SU-DHL-6 (cell line): ENCODE results near the gene CLTCL1.

Experiments used
- EZH2phosphoT487 ChIP-seq: fragments of 200-600 bp; sonication (generic), shearing (Covaris generic); conservative IDR thresholded peaks from 2 replicates; pipeline ENCODE4 v1.6.1; 2018; ENCODE audit warnings: mild to moderate bottlenecking, antibody characterized with exemption, low read length, moderate library complexity, mixed read lengths
- TF ChIP-seq, protein P1 (sequence below): fragments of 200-600 bp; sonication (generic); IDR thresholded peaks from one replicate; pipeline ENCODE4 v1.5.1; 2017; ENCODE audit warnings: antibody characterized with exemption, mild to moderate bottlenecking, low read length, moderate library complexity; ENCODE audit not compliant: insufficient read depth, poor library complexity, severe bottlenecking

- TF ChIP-seq, protein P1, sequence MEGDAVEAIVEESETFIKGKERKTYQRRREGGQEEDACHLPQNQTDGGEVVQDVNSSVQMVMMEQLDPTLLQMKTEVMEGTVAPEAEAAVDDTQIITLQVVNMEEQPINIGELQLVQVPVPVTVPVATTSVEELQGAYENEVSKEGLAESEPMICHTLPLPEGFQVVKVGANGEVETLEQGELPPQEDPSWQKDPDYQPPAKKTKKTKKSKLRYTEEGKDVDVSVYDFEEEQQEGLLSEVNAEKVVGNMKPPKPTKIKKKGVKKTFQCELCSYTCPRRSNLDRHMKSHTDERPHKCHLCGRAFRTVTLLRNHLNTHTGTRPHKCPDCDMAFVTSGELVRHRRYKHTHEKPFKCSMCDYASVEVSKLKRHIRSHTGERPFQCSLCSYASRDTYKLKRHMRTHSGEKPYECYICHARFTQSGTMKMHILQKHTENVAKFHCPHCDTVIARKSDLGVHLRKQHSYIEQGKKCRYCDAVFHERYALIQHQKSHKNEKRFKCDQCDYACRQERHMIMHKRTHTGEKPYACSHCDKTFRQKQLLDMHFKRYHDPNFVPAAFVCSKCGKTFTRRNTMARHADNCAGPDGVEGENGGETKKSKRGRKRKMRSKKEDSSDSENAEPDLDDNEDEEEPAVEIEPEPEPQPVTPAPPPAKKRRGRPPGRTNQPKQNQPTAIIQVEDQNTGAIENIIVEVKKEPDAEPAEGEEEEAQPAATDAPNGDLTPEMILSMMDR, result no peak
- TF ChIP-seq EZH2phosphoT487, result no peak
Measured at GRCh38 chr22:19207884-19208283, 83.6 kb downstream of the CLTCL1 start.
